ENCODE data around the gene ZNF135. TPM values are rescaled to one million over a fixed set of nuclear protein-coding genes. Genes with fewer than 3 reads are reported as not detected.

Gene ZNF135
- total RNA-seq, 4 donors from 2014 or later, result 0.83 to 3.8 (median 1.3) TPM

- Histone ChIP-seq H3K9me3 (peaks cover 0 to 91% (median 56%) of the 10 kb centered on the region in 3 donors), H3K27ac (no peak overlapping the region), H3K27me3 (no peaks in the 10 kb centered on the region), H3K4me1 (no peaks in the 10 kb centered on the region), H3K36me3 (peaks cover 14 to 74% (median 14%) of the 10 kb centered on the region in 3 donors), H3K4me3 (no peak overlapping the region)
- intact Hi-C loops (cut with DNase I), result no loop called here
- no peak for DNase-seq
- TF ChIP-seq CTCF (IDR thresholded peaks at IDR 0.05) (no peak), POLR2A (IDR thresholded peaks at IDR 0.05) (no peak)
- 100% methylated on average over 3 of the region's 13 CpGs; no CpG with 5 or more reads in 1 of the 2 donors for WGBS, 2 donors
Measured at GRCh38 chr19:58088521-58089052, 29.5 kb downstream of the ZNF135 start.

GRCh38 chr19:58089846-58090245, 30.8 kb downstream of the ZNF135 start:
- Histone ChIP-seq H3K9me3 (peaks cover 0 to 91% (median 49%) of the 10 kb centered on the region in 3 donors), H3K27ac (no peak overlapping the region), H3K27me3 (no peaks in the 10 kb centered on the region), H3K36me3 (peaks cover 10 to 66% (median 11%) of the 10 kb centered on the region in 3 donors), H3K4me3 (no peak overlapping the region), H3K4me1 (no peaks in the 10 kb centered on the region)
- intact Hi-C loops (cut with DNase I), result no loop called here
- DNase-seq, result no peak
- TF ChIP-seq POLR2A (IDR thresholded peaks at IDR 0.05) (no peak), CTCF (IDR thresholded peaks at IDR 0.05) (no peak)
- WGBS, 2 donors, result 100% methylated on average over 1 of the region's 16 CpGs; no CpG with 5 or more reads in 1 of the 2 donors

GRCh38 chr19:58091251-58091995, 32.3 kb downstream of the ZNF135 start:
- intact Hi-C loops (cut with DNase I), result no loop called here
- DNase-seq, result no peak
- peaks cover 0 to 57% (median 0%) of the 10 kb centered on the region in 3 donors for H3K36me3 ChIP-seq
- peaks cover 0 to under 1% (median 0%) of the 10 kb centered on the region in 3 donors for H3K4me1 ChIP-seq
- no peaks in the 10 kb centered on the region for H3K27me3 ChIP-seq
- peaks cover 0 to 91% (median 33%) of the 10 kb centered on the region in 3 donors for H3K9me3 ChIP-seq
- H3K27ac ChIP-seq, result no peak overlapping the region
- no peak overlapping the region for H3K4me3 ChIP-seq
- 77 to 85% methylated on average over 4 to 10 of the region's 11 CpGs for WGBS, 2 donors
- TF ChIP-seq CTCF (IDR thresholded peaks at IDR 0.05) (no peak), POLR2A (IDR thresholded peaks at IDR 0.05) (no peak)

GRCh38 chr19:58093071-58093470, 34.0 kb downstream of the ZNF135 start:
- Histone ChIP-seq H3K27me3 (no peaks in the 10 kb centered on the region), H3K4me3 (no peak overlapping the region), H3K36me3 (peaks cover 0 to 41% (median 0%) of the 10 kb centered on the region in 3 donors), H3K27ac (no peak overlapping the region), H3K4me1 (peaks cover 0 to 12% (median 5%) of the 10 kb centered on the region in 3 donors), H3K9me3 (peaks cover 0 to 78% (median 27%) of the 10 kb centered on the region in 3 donors)
- no peak for DNase-seq
- 88 to 93% methylated on average over 4 to 5 of the region's 7 CpGs for WGBS, 2 donors
- TF ChIP-seq POLR2A (IDR thresholded peaks at IDR 0.05) (no peak), CTCF (IDR thresholded peaks at IDR 0.05) (no peak)
- intact Hi-C loops (cut with DNase I), result no loop called here

GRCh38 chr19:58095328-58095727, 36.2 kb downstream of the ZNF135 start:
- H3K9me3 ChIP-seq, result peaks cover 0 to 64% (median 13%) of the 10 kb centered on the region in 3 donors
- peaks cover 0 to 19% (median 5%) of the 10 kb centered on the region in 3 donors for H3K4me1 ChIP-seq
- peaks cover 0 to 23% (median 0%) of the 10 kb centered on the region in 3 donors for H3K36me3 ChIP-seq
- no peak for DNase-seq
- H3K27ac ChIP-seq, result no peak overlapping the region
- TF ChIP-seq POLR2A (IDR thresholded peaks at IDR 0.05) (no peak), CTCF (IDR thresholded peaks at IDR 0.05) (no peak)
- H3K27me3 ChIP-seq, result no peaks in the 10 kb centered on the region
- intact Hi-C loops (cut with DNase I), result no loop called here
- WGBS, 2 donors, result 87 to 93% methylated on average over 3 to 5 of the region's 10 CpGs
- no peak overlapping the region for H3K4me3 ChIP-seq
